Osteoblast (primary cell): ENCODE data around the gene RPL36. TPM values are rescaled to one million over a fixed set of nuclear protein-coding genes. Genes with fewer than 3 reads are reported as not detected.

Experiments used
- DNase-seq: peaks from one replicate; pipeline ENCODE4 v3.0.0; 2011; ENCODE audit warnings: low spot score, mixed read lengths; ENCODE audit not compliant: insufficient read length; ENCODE audit errors: missing footprints
- H2AFZ ChIP-seq: 2 replicates; pipeline ENCODE4 v1.6.0; 2011; ENCODE audit warnings: mild to moderate bottlenecking, low read length
- H3K27ac ChIP-seq: 2 replicates; pipeline ENCODE4 v1.5.1; 2011; ENCODE audit warnings: mild to moderate bottlenecking, low read depth, low read length, moderate library complexity
- H3K27me3 ChIP-seq: 2 replicates; pipeline ENCODE4 v1.6.0; 2012; ENCODE audit warnings: mild to moderate bottlenecking, control low read depth, inconsistent platforms, low read length, moderate library complexity; ENCODE audit not compliant: insufficient read depth
- H3K36me3 ChIP-seq: 2 replicates; pipeline ENCODE4 v1.5.1; 2011; ENCODE audit warnings: mild to moderate bottlenecking, low read length, control low read depth, moderate library complexity; ENCODE audit not compliant: insufficient read depth
- H3K4me1 ChIP-seq: 2 replicates; pipeline ENCODE4 v1.5.1; 2011; ENCODE audit warnings: mild to moderate bottlenecking, low read length, control low read depth, moderate library complexity; ENCODE audit not compliant: insufficient read depth
- H3K4me2 ChIP-seq: 2 replicates; pipeline ENCODE4 v1.6.0; 2011; ENCODE audit warnings: mild to moderate bottlenecking, low read length; ENCODE audit not compliant: insufficient read depth
- H3K4me3 ChIP-seq: fragments of 200-600 bp; sonication (generic); 3 replicates; pipeline ENCODE4 v1.5.1; 2012; ENCODE audit warnings: mild to moderate bottlenecking, low read length, inconsistent platforms; ENCODE audit not compliant: insufficient read depth
- H3K79me2 ChIP-seq: 2 replicates; pipeline ENCODE4 v1.6.0; 2012; ENCODE audit warnings: mild to moderate bottlenecking, low read length, control low read depth, inconsistent platforms; ENCODE audit not compliant: insufficient read depth
- H3K9me3 ChIP-seq: 2 replicates; pipeline ENCODE4 v1.5.1; 2011; ENCODE audit warnings: low read depth, low read length, control low read depth
- H4K20me1 ChIP-seq: 2 replicates; pipeline ENCODE4 v1.6.0; 2012; ENCODE audit warnings: mild to moderate bottlenecking, low read length, control low read depth; ENCODE audit not compliant: insufficient read depth
- total RNA-seq: library from RNA; depleted of rRNA; stranded (reverse); fragments of >200 nt; gene quantifications from 2 replicates; pipeline ENCODE4 v1.2.3, GENCODE V29; 2012
- TF ChIP-seq, protein P1 (sequence below): IDR thresholded peaks from 2 replicates; pipeline ENCODE4 v1.5.1; 2011; ENCODE audit warnings: mild to moderate bottlenecking, low read depth, low read length, moderate library complexity; ENCODE audit errors: extremely low read depth

Gene RPL36
- total RNA-seq, 1 donor, result 228 TPM

DNA sequence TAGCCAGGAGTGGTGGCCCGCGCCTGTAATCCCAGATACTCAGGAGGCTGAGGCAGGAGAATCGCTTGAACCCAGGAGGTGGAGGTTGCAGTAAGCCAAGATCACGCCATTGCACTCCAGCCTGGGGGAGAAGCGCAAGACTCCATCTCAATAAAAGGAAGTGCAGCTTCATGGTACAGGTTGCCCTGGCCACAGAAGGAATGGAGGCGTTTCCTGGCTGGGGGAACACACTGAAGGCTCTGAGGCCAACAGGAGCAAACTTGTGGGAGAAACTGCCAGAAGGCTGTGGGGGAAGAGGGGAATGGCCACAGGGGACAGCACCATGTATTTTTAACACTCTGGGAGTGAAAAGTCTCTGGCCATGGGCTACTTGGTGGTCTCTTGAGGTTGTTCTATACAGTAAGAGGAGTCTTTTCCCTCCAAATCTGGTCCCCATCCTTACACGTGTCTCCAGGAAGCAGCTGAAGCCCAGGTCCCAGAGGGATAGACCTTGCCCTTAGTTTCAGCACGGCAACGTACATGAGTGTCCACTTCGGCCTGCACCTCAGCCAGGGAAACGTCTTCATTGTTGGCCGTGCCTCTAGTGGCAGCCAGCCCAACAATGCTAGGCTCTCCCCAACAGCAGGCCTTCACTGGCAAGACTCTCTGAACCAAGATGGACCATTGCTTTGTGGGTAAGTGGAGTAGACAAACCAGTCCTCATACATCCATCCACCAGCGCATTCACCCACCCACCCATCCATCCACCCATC is 17.2 kb upstream of the RPL36 start:
- H3K79me2 ChIP-seq, result peaks cover 2% of the 10 kb centered on the region
- H3K4me2 ChIP-seq, result no peak overlapping the region
- no peaks in the 10 kb centered on the region for H3K4me1 ChIP-seq
- H2AFZ ChIP-seq, result no peak overlapping the region
- TF ChIP-seq, protein P1, sequence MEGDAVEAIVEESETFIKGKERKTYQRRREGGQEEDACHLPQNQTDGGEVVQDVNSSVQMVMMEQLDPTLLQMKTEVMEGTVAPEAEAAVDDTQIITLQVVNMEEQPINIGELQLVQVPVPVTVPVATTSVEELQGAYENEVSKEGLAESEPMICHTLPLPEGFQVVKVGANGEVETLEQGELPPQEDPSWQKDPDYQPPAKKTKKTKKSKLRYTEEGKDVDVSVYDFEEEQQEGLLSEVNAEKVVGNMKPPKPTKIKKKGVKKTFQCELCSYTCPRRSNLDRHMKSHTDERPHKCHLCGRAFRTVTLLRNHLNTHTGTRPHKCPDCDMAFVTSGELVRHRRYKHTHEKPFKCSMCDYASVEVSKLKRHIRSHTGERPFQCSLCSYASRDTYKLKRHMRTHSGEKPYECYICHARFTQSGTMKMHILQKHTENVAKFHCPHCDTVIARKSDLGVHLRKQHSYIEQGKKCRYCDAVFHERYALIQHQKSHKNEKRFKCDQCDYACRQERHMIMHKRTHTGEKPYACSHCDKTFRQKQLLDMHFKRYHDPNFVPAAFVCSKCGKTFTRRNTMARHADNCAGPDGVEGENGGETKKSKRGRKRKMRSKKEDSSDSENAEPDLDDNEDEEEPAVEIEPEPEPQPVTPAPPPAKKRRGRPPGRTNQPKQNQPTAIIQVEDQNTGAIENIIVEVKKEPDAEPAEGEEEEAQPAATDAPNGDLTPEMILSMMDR, result no peak
- peak; percentile 55 for DNase-seq
- no peaks in the 10 kb centered on the region for H4K20me1 ChIP-seq
- no peak overlapping the region for H3K4me3 ChIP-seq
- peaks cover 21% of the 10 kb centered on the region for H3K36me3 ChIP-seq
- no peaks in the 10 kb centered on the region for H3K27me3 ChIP-seq
- H3K9me3 ChIP-seq, result no peaks in the 10 kb centered on the region
- H3K27ac ChIP-seq, result no peak overlapping the region

DNA sequence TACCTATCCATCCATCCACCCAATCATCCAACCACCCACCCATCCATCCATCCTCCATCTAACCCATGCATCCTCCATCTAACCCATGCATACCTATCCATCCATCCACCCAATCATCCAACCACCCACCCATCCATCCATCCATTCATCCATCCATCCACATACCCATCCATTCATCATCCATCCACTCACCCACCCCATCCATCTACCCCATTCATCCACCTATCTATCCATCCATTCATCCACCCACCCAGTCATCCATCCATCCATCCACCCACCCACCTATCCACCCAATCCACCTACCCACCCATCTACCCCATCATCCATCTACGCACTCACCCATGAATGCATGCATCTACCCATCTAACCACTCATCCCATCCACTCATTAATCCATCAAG is 16.3 kb upstream of the RPL36 start:
- Histone ChIP-seq H3K4me2 (no peak overlapping the region), H3K36me3 (peaks cover 12% of the 10 kb centered on the region), H3K4me3 (no peak overlapping the region), H3K79me2 (peaks cover 2% of the 10 kb centered on the region), H2AFZ (no peak overlapping the region), H3K9me3 (no peaks in the 10 kb centered on the region), H3K27ac (no peak overlapping the region), H3K27me3 (no peaks in the 10 kb centered on the region), H4K20me1 (no peaks in the 10 kb centered on the region), H3K4me1 (no peaks in the 10 kb centered on the region)
- TF ChIP-seq, protein P1, result no peak
- no peak for DNase-seq

- Histone ChIP-seq H3K9me3 (no peaks in the 10 kb centered on the region), H3K27ac (no peak overlapping the region), H3K4me3 (no peak overlapping the region), H3K4me2 (no peak overlapping the region), H3K4me1 (peaks cover 7% of the 10 kb centered on the region), H2AFZ (no peak overlapping the region), H3K36me3 (peaks cover 3% of the 10 kb centered on the region), H3K79me2 (peaks cover 7% of the 10 kb centered on the region), H3K27me3 (no peaks in the 10 kb centered on the region), H4K20me1 (no peaks in the 10 kb centered on the region)
- TF ChIP-seq, protein P1, result no peak
- DNase-seq, result peak; percentile 49
Measured at GRCh38 chr19:5674714-5675113, 15.4 kb upstream of the RPL36 start.

DNA sequence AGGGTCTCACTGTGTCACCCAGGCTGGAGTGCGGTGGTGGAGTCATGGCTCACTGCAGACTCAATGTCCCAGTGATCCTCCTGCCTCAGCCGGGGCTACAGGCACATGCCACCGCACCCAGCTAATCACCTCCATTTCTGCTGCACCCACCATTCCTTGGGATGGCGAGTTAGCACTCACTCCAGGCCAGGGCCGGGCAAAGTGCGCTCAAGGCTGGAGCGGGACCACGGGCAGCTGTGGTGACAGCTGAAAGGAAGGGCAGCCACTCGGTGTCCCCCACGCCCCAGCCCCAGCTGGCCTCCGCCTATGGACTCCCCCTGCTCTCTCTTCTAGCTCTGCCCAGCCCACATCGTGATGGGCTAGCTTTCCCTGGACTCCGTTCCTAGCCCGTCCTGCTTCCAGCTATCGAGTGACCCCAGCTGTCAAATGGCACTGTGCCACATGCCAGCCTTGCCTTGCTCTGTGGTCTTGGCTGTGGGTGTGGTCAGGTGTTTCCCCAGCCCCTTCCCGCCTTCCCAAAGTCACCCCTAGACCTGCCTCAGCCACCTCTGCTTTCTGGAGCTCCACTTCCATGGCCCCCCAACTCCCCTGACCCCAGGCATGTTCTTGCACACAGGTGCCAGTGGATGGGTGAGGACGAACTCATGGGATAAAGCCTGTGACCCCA is 13.9 kb upstream of the RPL36 start:
- TF ChIP-seq, protein P1, result no peak
- no peak overlapping the region for H2AFZ ChIP-seq
- no peak overlapping the region for H3K4me2 ChIP-seq
- H3K79me2 ChIP-seq, result peaks cover 12% of the 10 kb centered on the region
- no peak overlapping the region for H3K4me3 ChIP-seq
- no peaks in the 10 kb centered on the region for H3K9me3 ChIP-seq
- no peaks in the 10 kb centered on the region for H3K36me3 ChIP-seq
- no peak overlapping the region for H3K27ac ChIP-seq
- H3K27me3 ChIP-seq, result no peaks in the 10 kb centered on the region
- peaks cover 10% of the 10 kb centered on the region for H3K4me1 ChIP-seq
- DNase-seq, result peak; percentile 52
- H4K20me1 ChIP-seq, result no peaks in the 10 kb centered on the region
